PC-9 (cell line): ENCODE measurements around the gene FNDC3B. TPM values are rescaled to one million over a fixed set of nuclear protein-coding genes. Genes with fewer than 3 reads are reported as not detected.

ENCODE experiments used
- BruUV-seq: library from RNA; stranded (reverse); fragments of 400-500 nt; replicated peaks from 2 replicates; lab custom pipeline; 2021; lab: Mats Ljungman, UMichigan
- CTCF ChIA-PET: fragments of 300-600 bp; sonication (Branson Sonifier 250); formaldehyde crosslinking; loops from one replicate; lab custom pipeline; 2022; ENCODE audit warnings: antibody characterized with exemption; lab: Charles Lee
- POLR2A ChIA-PET: fragments of 300-600 bp; sonication (Branson Sonifier 250); formaldehyde crosslinking; loops from one replicate; lab custom pipeline; 2022; ENCODE audit warnings: antibody characterized with exemption; ENCODE audit not compliant: unreplicated experiment; lab: Charles Lee
- DNase-seq, 2 experiments: peaks; one replicate each; pipeline versions ENCODE4 v3.0.0 to v3.0.0-alpha.2; 2015 to 2022; ENCODE audit warnings: mixed read lengths in 1 of 2
- H2AFZ ChIP-seq: fragments of 200-600 bp; sonication (generic); 2 replicates; pipeline ENCODE4 v1.8.1; 2017; ENCODE audit warnings: antibody characterized with exemption
- H3F3A ChIP-seq: fragments of 200-600 bp; sonication (generic); 2 replicates; pipeline ENCODE4 v1.8.1; 2017; ENCODE audit warnings: antibody characterized with exemption, mild to moderate bottlenecking, low read depth; ENCODE audit not compliant: insufficient read depth
- H3K27ac ChIP-seq: fragments of 200-600 bp; sonication (generic); 2 replicates; pipeline ENCODE4 v1.6.1; 2016; ENCODE audit warnings: mixed run types
- H3K27me3 ChIP-seq: fragments of 200-600 bp; sonication (generic); 2 replicates; pipeline ENCODE4 v1.6.1; 2016; ENCODE audit warnings: low read depth, mixed run types; ENCODE audit not compliant: insufficient read depth
- H3K36me3 ChIP-seq: fragments of 200-600 bp; sonication (generic); 2 replicates; pipeline ENCODE4 v1.6.1; 2016; ENCODE audit warnings: low read depth, mixed run types
- H3K4me1 ChIP-seq: fragments of 200-600 bp; sonication (generic); replicated peaks from 2 replicates; pipeline ENCODE4 v1.6.1; 2016; ENCODE audit warnings: mixed run types; ENCODE audit not compliant: insufficient read depth
- H3K4me2 ChIP-seq: fragments of 200-600 bp; sonication (generic); 2 replicates; pipeline ENCODE4 v1.6.1; 2017; ENCODE audit warnings: mixed run types
- H3K4me3 ChIP-seq: fragments of 200-600 bp; sonication (generic); 2 replicates; pipeline ENCODE4 v1.6.1; 2016; ENCODE audit warnings: mixed run types
- H3K79me2 ChIP-seq: fragments of 200-600 bp; sonication (generic); 2 replicates; pipeline ENCODE4 v1.6.1; 2017; ENCODE audit warnings: low read depth, mixed run types
- H3K9me2 ChIP-seq: fragments of 200-600 bp; sonication (generic); 2 replicates; pipeline ENCODE4 v1.8.1; 2017; ENCODE audit warnings: mild to moderate bottlenecking; ENCODE audit not compliant: insufficient read depth
- H3K9me3 ChIP-seq: fragments of 200-600 bp; sonication (generic); 2 replicates; pipeline ENCODE4 v1.8.1; 2016; ENCODE audit warnings: low read depth; ENCODE audit not compliant: insufficient read depth
- H4K20me1 ChIP-seq: fragments of 200-600 bp; sonication (generic); 2 replicates; pipeline ENCODE4 v1.8.1; 2017; ENCODE audit not compliant: insufficient read depth
- CTCF ChIP-seq: fragments of 200-600 bp; sonication (generic); conservative IDR thresholded peaks from 2 replicates; pipeline ENCODE4 v1.6.1; 2017; ENCODE audit warnings: mixed run types, antibody characterized with exemption, mild to moderate bottlenecking, moderate library complexity
- EZH2 ChIP-seq: fragments of 200-600 bp; sonication (generic); IDR thresholded peaks from 2 replicates; pipeline ENCODE4 v1.8.0; 2017; ENCODE audit warnings: antibody characterized with exemption, low read depth
- intact Hi-C: fragments of 100-400 bp; cut with micrococcal nuclease; formaldehyde crosslinking; loops from one replicate; pipeline ENCODE4 v1.10.0; 2022; ENCODE audit not compliant: unreplicated experiment
- total RNA-seq: library from RNA; stranded (reverse); gene quantifications from 2 replicates; pipeline ENCODE4 v1.2.3, GENCODE V29; 2021

The FNDC3B gene
- total RNA-seq, 1 experiment from 2014 or later, result 106 TPM

- ChIA-PET POLR2A (no interaction called here), CTCF (no interaction called here)
- H4K20me1 ChIP-seq, result no peaks in the 10 kb centered on the region
- no peak overlapping the region for H3K27ac ChIP-seq
- intact Hi-C loops, result no loop called here
- peaks cover 17% of the 10 kb centered on the region for H3K9me3 ChIP-seq
- H3K79me2 ChIP-seq, result peaks cover 12% of the 10 kb centered on the region
- no TSS peak for BruUV-seq
- H3K36me3 ChIP-seq, result no peaks in the 10 kb centered on the region
- no peaks in the 10 kb centered on the region for H3K27me3 ChIP-seq
- DNase-seq, result peak in 1 of 2 experiments; percentile 25
- H3K4me1 ChIP-seq, result peaks cover 21% of the 10 kb centered on the region
- no peak overlapping the region for H3K4me3 ChIP-seq
- peaks cover 15% of the 10 kb centered on the region for H3F3A ChIP-seq
- no peak for TF ChIP-seq EZH2
- no peak for TF ChIP-seq CTCF
- H3K9me2 ChIP-seq, result no peaks in the 10 kb centered on the region
- H3K4me2 ChIP-seq, result no peak overlapping the region
- H2AFZ ChIP-seq, result no peak overlapping the region
Measured at GRCh38 chr3:172033396-172033795, 6.0 kb upstream of the FNDC3B start.

GRCh38 chr3:172034786-172035685, 4.3 kb upstream of the FNDC3B start:
- Histone ChIP-seq H4K20me1 (no peaks in the 10 kb centered on the region), H3K27me3 (no peaks in the 10 kb centered on the region), H3K4me2 (no peak overlapping the region), H2AFZ (no peak overlapping the region), H3K36me3 (no peaks in the 10 kb centered on the region), H3K9me2 (no peaks in the 10 kb centered on the region), H3K4me1 (peaks cover 29% of the 10 kb centered on the region), H3K9me3 (peaks cover 17% of the 10 kb centered on the region), H3F3A (peaks cover 24% of the 10 kb centered on the region), H3K4me3 (no peak overlapping the region), H3K79me2 (peaks cover 29% of the 10 kb centered on the region), H3K27ac (no peak overlapping the region)
- ChIA-PET CTCF (interaction anchor here (0.5 to 1.0 kb wide), 3 partner anchors 88 to 383 kb away, joined by 3 to 17 read pairs (median 8); no protein-coding TSS in a partner anchor), POLR2A (interaction anchor here (0.6 kb wide), 1 partner anchor 176 kb away, joined by 3 read pairs; no protein-coding TSS in a partner anchor)
- intact Hi-C loops, result no loop called here
- BruUV-seq, result no TSS peak
- no peak for TF ChIP-seq EZH2
- peak; percentile 49; the same call in 1 of the 2 replicates for TF ChIP-seq CTCF
- DNase-seq, result peak in 1 of 2 experiments; percentile 21

GRCh38 chr3:172036541-172037215, 2.7 kb upstream of the FNDC3B start:
- Histone ChIP-seq H3K4me3 (no peak overlapping the region), H2AFZ (no peak overlapping the region), H3K36me3 (no peaks in the 10 kb centered on the region), H3F3A (peaks cover 31% of the 10 kb centered on the region), H4K20me1 (no peaks in the 10 kb centered on the region), H3K27ac (no peak overlapping the region), H3K27me3 (no peaks in the 10 kb centered on the region), H3K79me2 (peaks cover 43% of the 10 kb centered on the region), H3K9me3 (peaks cover 17% of the 10 kb centered on the region), H3K4me2 (peak overlapping the region; percentile 80), H3K4me1 (peaks cover 29% of the 10 kb centered on the region), H3K9me2 (no peaks in the 10 kb centered on the region)
- TF ChIP-seq EZH2, result no peak
- CTCF ChIA-PET, result interaction anchor here (0.7 kb wide), 1 partner anchor 440 kb away, joined by 6 read pairs; no protein-coding TSS in a partner anchor
- BruUV-seq, result no TSS peak
- intact Hi-C loops, result no loop called here
- POLR2A ChIA-PET, result no interaction called here
- no peak for DNase-seq
